Stimulated activated CD8-positive, alpha-beta memory T cell treated with anti-CD3 and anti-CD28 coated beads, Interleukin-7, amount 100 ng/mL, for 24 hours (primary cell): ENCODE measurements around the gene TXNRD2.
A peak's percentile ranks its signal among the peaks of the same experiment; 100 is the strongest.

Experiments used
- DNase-seq: peaks from one replicate; pipeline ENCODE4 v3.0.0-alpha.2; 2020; ENCODE audit warnings: low read depth

Gene TXNRD2

DNA sequence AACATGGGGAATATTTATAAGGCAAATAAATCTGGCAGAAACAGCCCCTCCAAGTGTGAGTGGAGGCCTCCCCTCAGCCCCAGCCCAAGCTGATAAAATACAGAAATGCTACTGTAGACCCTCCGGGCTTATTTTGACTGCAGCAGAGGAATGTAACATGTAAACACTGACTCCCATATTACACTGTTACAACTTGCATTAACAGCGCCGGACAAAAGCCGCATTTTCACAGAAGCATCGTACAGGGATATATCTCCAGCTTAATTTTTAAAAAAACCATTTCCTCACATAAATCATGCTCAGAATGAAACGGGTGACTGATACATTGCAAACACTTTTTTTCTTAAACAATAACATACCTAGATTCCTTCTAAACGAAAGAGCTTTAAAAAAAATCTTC, 36.7 kb downstream of the TXNRD2 start:
- no peak for DNase-seq

DNA sequence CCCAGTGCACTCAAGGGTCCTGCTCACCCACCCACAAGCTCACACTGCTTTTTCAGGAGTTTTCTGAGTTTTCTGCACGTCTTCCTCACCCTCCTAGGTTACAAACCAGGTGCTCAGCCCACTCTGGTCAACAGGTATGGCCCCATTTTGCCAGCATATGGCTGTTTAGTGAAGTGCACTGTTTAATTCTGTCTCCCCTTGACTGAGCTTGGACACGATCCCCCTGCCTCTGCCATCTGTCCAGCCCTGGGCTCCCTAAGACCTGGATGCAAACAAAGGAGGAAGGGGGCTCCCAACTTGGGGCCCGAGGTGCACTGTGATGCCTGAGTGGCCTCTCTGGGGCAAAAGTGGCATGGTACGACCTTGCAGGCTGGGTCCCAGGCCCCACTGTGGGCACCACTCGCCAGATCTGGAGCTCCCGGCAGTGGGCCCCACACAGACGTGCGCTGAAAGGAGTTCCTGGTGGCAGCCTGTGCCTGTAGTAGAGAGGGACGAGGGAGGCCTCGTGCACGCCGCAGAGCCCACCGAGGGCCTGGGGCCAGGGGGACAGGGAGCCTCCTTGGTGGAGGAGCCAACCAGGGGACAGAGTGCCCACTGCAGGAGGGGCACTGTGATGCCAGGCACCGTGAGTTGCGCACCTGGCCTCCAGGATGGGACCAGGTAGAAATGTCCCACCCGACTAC, 37.3 kb downstream of the TXNRD2 start:
- no peak for DNase-seq

DNA sequence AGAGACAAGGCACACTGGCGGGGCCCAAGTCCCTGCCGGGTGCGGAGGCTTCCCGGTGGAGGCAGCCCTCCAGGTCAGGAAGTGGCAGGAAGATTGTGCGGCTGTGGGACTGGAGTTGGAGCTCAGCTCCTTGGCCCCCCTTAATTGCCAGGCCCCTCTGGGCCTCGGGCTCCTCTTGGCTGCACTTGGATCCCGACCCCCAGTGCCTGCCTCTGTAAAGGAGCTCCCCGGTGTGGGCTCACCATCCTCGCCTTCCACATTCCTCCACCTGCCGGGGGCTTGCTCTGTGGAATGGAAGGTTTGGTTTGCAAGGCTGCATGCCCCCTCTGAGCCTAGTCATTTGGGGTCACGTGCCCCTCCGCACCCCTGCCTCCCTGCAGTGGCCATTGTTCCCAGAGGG, 38.1 kb downstream of the TXNRD2 start:
- DNase-seq: no peak

DNA sequence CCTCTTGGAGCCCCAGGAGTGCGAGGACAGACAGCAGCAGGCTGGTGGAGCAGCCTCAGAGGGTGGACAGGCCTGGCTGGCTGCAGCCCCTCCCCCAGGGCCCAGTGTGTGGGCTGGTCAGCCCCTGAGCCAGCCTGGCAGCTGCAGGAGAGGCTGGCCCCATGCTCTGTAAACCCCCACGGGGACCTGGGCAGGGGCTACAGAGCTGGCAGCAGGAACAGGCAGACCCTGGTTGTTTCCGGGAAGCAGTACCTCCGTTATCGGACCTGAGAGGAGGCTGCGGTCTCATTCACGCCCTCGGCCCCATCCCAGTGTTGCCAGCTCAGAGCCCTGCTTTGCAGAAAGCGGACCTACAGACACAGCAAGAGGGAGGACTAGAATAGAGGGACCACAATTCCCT, 38.6 kb downstream of the TXNRD2 start:
- DNase-seq: no peak

DNA sequence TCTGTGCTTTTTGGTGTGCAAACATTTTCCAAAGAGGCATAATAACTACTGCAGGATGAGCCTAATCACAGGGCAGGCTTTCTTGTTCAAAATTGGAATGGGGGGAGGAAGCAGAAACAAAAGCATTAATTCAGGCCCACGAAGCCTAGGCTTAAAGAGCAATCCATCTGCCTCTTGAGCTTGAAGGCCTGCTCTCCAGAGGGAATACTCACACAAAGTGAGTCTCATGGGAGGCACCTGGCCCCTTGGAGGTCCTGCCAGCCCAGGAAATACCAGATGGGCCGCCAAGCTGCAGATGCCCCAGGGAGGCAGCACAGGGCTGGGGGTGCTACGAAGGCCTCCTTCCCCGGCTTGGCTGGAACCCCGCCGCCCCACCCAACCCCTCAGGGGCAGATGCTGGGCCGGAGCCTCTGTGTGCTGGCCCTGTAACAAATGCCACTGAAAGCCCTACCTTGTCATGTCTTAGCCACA, 39.3 kb downstream of the TXNRD2 start:
- DNase-seq: no peak

DNA sequence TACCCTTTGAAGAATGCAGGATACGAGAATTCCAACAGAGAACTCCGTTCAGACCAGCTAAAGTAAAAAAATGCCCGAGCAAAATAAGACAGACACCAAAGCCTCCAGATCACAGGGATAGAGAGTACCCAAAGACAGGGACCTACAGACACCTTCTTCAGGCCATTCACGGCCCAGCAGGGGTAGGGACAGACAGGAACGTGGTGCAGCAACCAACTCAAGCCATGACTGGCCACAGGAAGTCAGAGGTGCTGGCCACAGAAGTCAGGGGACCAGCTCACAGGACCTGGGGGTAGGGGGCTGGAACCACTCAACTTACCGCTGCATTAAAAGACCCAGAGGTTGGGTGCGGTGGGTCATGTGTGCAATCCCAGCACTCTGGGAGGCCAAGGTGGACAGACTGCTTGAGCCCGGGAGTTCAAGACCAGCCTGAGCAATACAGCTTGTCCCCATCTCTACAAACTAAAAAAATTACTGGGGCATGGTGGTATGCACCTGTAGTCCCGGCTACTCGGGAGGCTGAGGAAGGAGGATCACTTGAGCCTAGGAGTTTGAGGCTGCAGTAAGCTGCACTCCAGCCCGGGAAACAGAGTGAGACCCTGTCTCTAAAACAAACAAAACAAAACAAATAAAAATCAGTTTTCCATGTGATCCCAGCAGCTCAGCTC, 39.9 kb downstream of the TXNRD2 start:
- no peak for DNase-seq

DNA sequence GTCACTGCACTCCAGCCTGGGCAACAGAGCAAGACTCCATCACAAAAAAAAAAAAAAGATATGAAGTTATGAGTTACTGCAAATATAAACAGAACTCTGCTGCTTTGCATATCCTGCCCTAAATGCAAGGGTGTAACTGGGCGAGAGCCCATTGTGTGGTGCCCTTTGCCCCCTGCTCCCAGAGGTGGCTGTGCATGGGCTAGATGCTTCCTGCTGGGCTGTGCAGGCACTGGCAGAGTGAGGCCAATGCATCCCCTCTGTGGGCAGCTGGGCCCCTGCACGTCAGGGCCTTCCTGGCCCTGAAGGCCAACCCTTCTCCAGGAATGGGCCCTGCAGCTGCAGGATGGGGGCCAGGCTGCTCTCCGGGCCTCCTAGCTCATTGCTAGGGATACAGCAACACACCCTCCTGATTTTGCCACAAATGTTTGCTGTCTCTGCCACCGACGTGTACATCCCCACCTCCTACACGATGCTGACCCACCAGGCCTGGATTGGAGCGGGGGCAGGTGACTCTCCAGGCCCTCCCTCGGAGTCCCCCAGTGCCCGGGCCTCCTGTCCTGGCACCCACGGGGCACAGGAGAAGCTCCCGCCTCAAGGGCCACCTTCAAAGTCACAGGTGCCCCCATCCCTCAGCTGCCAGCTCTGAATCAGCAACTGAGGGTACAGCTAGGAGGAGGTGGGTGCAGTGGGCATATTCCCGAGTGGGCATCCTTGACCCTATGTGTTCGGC, 40.7 kb downstream of the TXNRD2 start:
- DNase-seq: no peak

DNA sequence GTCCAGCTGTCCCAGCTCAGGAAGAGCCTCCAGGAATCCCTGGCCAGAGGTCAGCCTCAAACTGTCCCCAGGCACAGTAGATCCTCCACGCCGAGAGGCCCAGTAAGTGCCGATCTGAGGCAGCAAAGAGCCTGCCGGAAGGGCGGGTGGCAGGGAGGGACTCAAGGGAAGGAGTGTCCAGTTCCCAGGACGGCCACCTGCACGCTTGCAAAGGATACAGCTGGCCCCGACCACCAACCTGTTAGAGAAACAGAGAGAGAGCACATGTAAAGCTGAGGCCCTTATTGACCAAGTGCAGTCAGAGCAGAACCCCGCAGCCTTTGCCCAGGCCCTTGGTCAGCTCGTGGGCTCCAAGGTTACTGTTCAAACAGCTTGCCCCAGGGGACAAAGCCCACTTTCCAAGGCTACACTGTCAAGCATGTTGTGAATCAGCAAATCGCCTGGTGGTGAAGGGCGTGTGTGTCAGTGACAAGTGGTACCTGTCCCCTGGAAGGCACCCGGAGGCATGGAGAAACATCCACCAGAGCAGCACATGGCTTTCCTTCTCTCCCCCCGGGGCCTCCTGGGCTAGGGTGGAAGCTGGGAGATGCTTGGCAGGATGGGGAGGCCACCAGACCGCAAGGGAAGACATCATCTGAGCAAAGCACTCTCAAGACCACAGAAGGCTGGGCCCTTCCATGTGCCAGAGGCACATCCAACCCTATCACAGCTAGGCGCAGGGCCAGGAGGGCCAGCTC, 42.6 kb downstream of the TXNRD2 start:
- no peak for DNase-seq

DNA sequence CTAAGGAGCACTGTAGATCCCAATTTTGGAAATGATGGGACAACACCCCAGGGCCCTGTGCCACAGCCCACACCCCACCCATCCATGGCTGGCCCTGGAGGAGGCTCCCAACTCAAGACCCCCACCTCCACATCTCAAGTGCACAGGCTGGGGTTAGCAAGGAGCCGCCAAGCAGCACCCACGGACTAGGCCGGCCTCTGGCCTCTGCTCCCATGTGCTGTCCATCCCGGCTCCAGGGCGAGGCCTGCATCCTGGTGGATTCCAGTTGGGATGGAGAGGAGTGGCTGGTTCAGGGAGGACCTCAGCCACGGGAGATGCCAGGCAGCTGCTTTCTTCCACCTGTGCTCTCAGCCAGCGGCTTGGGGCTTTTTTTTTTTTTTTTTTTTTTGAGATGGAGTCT, 43.5 kb downstream of the TXNRD2 start:
- no peak for DNase-seq

DNA sequence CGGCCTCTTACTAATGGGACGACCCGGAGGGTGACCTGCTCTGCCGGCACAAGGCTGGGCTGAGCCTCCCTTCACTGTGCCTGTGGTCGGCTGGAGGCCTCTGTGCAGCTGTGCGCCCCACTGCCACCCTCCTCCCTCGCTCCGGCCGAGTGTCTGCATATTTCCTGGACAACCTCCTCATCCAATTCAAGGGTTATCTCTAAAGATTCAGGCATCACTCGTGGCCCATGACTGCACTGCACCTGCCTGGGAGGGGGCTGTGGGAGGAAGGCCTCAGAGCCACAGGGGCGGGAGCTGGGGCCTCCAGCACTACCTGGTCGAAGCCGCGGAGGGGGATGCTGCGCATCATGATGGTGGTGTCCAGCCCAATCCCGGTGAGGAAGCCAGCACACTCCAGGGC, 43.9 kb downstream of the TXNRD2 start:
- DNase-seq: no peak

DNA sequence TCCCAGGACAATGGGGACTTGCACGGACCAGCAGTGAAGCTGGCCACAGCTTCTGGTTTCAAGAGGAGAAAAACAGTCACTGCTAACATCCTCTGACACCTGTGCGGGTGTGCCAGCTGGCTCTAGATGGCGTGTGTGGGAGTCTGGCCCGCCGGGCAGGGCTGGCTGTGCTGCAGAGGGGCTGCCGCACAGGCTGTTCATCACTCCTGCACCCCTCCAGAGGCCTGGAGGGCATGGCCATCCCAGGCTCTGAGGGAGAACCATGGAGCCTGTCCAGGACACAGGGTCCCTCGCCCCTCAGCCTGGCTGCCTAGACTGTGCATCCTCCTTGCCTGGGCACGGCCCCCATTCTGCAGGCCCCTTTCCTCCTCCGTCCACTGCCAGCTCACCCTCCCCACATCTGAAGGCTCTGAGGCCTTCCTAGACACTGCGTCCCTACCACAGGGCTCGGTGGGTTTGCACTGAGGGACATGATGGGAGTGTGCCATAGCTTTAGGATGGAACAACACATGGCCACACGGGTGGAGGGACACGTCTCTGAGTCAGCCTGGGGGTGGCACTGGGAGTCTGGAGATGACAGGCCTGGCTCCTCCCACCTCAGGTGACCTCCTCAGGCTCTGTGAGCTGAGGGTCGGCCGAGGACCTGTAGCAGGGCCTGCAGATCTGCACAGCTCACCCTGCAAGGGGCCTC, 44.8 kb downstream of the TXNRD2 start:
- DNase-seq: no peak

DNA sequence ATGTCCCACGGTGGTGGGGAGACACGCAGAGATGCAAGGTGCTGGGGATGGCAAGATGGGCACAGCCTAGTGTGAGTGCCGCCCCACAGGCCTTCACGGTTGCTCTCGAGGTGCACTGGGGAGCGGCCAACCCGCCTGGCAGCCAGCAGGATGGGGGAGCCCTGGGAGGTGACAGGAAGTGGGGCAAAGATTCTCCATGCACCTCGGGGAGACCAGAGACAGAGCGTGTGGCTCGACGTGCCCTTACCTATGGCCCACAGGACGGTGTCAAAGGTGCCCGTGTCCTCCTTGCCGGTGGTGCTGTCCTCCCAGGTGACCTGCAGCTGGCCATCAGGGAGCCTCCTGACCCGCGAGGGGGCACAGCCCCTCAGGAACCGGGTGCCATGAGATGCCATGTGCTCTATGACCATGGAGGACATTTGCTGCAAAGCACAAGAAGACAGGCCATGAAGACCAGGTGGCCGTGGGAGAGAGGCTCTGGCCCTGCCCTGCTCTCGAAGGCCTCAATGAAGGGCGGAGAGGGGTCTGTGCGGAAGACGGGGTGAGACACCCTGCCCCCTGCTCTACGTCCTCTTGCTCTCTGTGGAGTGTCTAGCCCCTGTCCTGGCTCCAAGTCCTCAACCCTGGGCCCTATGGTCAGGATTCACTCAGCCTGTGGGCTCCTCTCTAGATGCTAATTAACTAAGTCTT, 46.3 kb downstream of the TXNRD2 start:
- DNase-seq: no peak

DNA sequence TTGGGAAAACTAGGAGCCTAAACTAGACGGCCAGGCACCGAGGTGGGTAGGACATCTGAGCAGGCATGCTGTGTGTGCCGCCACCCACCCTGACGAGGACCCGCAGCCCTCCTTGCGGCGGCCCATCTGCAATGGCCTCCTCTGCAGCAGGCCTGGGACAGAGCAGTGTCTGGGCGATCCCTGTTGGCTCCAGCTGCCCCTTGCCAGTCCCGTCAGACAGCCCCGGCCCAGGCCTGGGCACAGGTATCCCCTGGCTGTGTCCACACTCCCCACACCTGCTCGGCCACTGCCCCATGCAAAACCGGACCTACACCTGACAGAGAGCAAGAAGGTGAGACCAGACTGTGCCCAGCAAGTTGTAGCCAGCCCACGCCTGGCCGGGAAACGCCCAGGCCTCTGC, 48.3 kb downstream of the TXNRD2 start:
- no peak for DNase-seq

DNA sequence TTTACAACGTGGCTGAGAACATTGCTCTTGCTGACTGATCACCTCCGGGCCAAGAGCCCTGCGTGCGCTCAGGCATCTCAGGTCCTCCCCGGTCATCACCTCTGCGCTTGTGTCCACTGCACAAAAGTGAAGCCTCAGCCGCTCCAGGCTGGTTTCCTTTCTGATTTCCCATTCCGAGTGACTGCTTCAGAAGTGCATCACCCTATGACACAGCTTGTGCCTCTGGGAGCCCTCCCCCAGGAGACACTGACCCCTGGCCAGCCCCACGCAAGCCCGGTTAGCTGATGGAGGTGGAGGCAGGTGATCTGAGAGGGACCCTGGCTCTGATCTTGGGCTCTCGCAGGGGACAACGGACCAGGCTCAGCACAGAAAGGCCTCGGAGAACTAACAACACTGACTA, 48.7 kb downstream of the TXNRD2 start:
- DNase-seq: no peak

DNA sequence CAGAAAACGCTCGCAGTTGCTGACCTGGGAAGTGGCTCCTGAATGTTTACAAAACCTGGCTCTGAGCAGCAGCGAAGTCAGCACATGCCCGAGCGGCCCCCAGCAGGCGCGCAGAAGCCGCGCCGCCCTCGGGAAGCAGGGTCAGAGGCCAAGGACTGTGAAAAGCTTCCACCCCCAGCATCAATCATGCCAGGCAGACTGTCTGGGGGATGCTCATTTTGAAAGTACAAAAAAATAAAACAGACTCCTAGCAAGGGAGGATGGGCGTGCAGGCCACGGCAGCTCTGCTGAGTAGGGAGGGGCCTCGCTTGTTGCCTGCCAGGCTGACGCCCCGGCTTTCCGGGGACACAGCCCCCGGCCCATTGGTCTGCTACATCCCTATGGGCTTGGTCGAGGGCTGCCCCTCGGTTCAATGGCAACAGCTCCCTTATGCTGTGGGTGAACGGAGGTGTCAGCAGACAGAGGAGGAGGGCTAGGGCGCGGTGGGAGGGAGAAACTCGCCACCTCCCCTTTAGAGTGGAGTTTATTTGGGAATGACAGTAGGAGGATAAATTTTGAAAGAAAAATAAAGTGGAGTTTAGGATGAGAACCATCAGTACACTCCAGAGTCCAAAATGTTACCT, 49.2 kb downstream of the TXNRD2 start:
- peak; percentile 24 for DNase-seq

DNA sequence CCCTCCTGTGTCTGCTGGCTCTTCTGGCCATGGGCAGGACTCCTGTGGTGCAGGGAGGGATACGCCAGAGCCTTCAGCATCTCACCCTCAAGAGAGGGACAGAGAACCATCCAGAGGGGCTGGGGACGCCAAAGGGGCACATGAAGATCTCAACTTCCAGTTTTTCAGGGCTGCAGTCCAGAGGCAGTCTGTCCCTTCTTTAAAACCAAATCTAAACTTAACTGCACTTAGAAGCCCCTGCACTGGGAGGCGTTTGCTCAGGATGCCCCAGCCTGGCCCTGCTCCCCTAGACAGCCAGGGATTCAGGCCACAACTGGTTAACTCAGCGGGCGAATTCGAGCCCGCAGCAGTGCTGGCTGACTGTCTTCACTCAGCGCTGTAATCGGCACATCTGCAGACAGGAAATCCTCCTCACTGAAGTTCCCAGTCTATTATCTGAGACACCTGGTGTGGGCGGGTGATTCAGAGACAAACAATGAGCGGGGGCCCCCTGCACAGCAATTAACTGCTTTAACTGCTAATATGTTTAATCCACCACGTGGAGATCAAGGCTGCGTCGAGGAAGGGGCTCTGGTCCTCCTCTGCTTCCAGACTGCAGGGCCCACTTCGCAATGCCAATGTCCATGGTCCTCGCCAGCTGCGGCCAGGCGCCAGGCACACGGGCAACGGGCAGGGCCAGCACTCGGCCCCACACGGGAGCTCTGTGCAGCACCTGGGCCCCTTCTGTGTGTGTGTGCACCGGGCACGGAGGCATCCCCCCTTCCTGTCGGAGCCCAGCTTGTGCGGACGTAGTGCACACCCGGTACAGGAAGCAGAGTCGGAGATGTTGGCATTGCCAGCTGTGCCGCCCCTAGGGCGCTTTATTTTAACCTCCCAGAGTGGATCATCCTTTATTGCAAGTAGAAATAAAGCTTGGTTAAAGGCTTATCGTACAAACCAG, 50.0 kb downstream of the TXNRD2 start:
- peak; percentile 72 for DNase-seq

DNA sequence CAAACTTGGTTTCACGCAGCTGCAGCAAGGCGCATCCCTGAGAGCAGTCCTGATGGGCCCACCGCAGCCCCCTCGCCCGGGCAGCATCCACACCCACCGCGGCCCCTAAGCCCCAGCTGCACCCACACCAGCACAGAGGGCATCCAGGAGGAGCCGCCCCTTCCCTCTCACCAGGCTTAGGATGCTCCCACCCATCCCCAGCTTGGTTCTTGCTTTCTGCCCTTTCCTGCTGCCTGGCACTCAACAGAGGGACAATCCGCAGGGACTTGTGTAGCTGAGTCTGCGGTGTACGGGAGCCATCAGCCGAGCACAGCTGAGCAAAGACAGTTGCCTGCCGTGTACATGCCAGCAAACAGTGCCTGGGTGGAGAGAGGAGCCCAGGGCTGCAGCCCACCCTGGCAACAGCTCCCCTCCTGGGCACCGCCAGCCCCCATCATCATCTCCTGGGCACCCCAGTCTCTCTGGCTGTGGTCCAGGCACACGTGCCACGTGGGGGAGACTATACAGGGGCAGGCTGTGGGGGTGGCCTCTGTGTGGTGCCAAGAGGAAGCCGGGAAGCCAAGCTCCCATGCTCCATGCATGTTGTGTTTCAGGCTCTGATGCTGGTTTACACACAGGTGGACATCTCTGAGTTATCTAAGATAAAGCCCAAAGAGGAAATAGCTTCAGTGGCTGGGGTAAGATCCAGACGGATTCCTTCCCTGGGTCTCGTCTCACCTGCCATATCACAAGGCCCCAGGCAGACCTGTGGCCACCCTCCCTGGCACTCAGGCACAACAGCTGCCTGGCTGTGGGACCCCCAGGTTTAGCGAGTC, 50.9 kb downstream of the TXNRD2 start:
- no peak for DNase-seq

DNA sequence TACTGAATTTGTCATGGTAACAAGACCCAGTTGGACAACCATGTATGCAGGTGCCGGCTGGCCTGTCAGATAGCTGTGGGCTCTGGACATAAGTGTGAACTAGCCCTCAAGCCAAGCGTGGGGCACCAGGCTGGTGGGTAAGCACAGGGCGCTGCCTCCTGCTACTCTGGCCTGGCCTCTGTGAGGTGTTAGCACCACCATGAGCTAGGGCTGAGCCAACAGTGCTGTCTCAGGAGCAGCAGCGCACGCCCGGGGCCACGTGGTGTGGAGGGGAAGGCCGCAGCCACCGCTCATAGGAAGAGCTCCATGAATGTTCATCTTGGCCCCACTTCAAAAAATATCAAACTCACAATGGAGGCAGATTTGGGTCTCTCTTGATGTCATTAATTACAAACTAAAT, 51.7 kb downstream of the TXNRD2 start:
- no peak for DNase-seq
